Neural cell (in vitro differentiated cells): ENCODE data around the gene LRRC8C. TPM values are rescaled to one million over a fixed set of nuclear protein-coding genes. Genes with fewer than 3 reads are reported as not detected.

Source experiments
- H2AFZ ChIP-seq: fragments of 200-600, 300-800 bp; sonication (generic), shearing (Covaris generic); 2 replicates; pipeline ENCODE4 v1.6.0; 2014; ENCODE audit warnings: low read depth, mild to moderate bottlenecking, antibody characterized with exemption, low read length, moderate library complexity
- H3F3A ChIP-seq: fragments of 200-600 bp; shearing (Covaris generic); 2 replicates; pipeline ENCODE4 v1.6.1; 2016; ENCODE audit warnings: mild to moderate bottlenecking, moderate library complexity, mixed read lengths, antibody characterized with exemption, low read length; ENCODE audit not compliant: insufficient read depth, poor library complexity, severe bottlenecking
- H3K27ac ChIP-seq: fragments of 200-600, 300-800 bp; sonication (generic), shearing (Covaris generic); 2 replicates; pipeline ENCODE4 v1.5.1; 2014; ENCODE audit warnings: mild to moderate bottlenecking, low read length, moderate library complexity
- H3K27me3 ChIP-seq: fragments of 300-800, 200-600 bp; sonication (generic), shearing (Covaris generic); 2 replicates; pipeline ENCODE4 v1.6.0; 2014; ENCODE audit warnings: mild to moderate bottlenecking, low read depth, low read length, moderate library complexity; ENCODE audit not compliant: insufficient read depth
- H3K36me3 ChIP-seq: fragments of 300-800, 200-600 bp; sonication (generic), shearing (Covaris generic); 2 replicates; pipeline ENCODE4 v1.5.1; 2014; ENCODE audit warnings: mild to moderate bottlenecking, antibody characterized with exemption, low read length, moderate library complexity; ENCODE audit not compliant: insufficient read depth
- H3K4me2 ChIP-seq: fragments of 300-800, 200-600 bp; sonication (generic), shearing (Covaris generic); 2 replicates; pipeline ENCODE4 v1.6.0; 2014; ENCODE audit warnings: mild to moderate bottlenecking, low read length
- H3K4me3 ChIP-seq: fragments of 300-800, 200-600 bp; sonication (generic), shearing (Covaris generic); 2 replicates; pipeline ENCODE4 v1.5.1; 2014; ENCODE audit warnings: mild to moderate bottlenecking, low read length, moderate library complexity
- H3K79me2 ChIP-seq: fragments of 200-600 bp; shearing (Covaris generic); replicated peaks from 2 replicates; pipeline ENCODE4 v1.6.0; 2014; ENCODE audit warnings: mild to moderate bottlenecking, low read length, moderate library complexity; ENCODE audit not compliant: insufficient read depth
- H3K9ac ChIP-seq: fragments of 300-800, 200-600 bp; sonication (generic), shearing (Covaris generic); 2 replicates; pipeline ENCODE4 v1.6.1; 2016; ENCODE audit warnings: mild to moderate bottlenecking, low read length, mixed read lengths
- H3K9me2 ChIP-seq: fragments of 200-600 bp; shearing (Covaris generic); 2 replicates; pipeline ENCODE4 v1.6.1; 2016; ENCODE audit warnings: mild to moderate bottlenecking, low read length, mixed read lengths; ENCODE audit not compliant: insufficient read depth
- H3K9me3 ChIP-seq: fragments of 200-600, 300-800 bp; sonication (generic), shearing (Covaris generic); 2 replicates; pipeline ENCODE4 v1.6.1; 2016; ENCODE audit warnings: mild to moderate bottlenecking, mixed run types, low read length, moderate library complexity, mixed read lengths
- H4K20me1 ChIP-seq: fragments of 200-600 bp; shearing (Covaris generic); 2 replicates; pipeline ENCODE4 v1.6.1; 2016; ENCODE audit warnings: mild to moderate bottlenecking, mixed run types; ENCODE audit not compliant: insufficient read depth
- EP300 ChIP-seq: fragments of 450-650 bp; conservative IDR thresholded peaks from 2 replicates; pipeline ENCODE4 v1.6.1; 2014; ENCODE audit warnings: antibody characterized with exemption, mild to moderate bottlenecking, moderate library complexity; ENCODE audit not compliant: poor library complexity, severe bottlenecking
- EZH2 ChIP-seq: fragments of 200-600, 300-800 bp; shearing (Covaris generic), sonication (generic); IDR thresholded peaks from 2 replicates; pipeline ENCODE4 v1.6.1; 2014; ENCODE audit warnings: antibody characterized with exemption, low read length, borderline replicate concordance, mild to moderate bottlenecking; ENCODE audit not compliant: insufficient read depth, poor library complexity, severe bottlenecking
- MXI1 ChIP-seq: fragments of 450-650 bp; conservative IDR thresholded peaks from 2 replicates; pipeline ENCODE4 v1.6.1; 2014; ENCODE audit warnings: antibody characterized with exemption, mild to moderate bottlenecking; ENCODE audit not compliant: poor library complexity, severe bottlenecking
- POLR2AphosphoS5 ChIP-seq: IDR thresholded peaks from 2 replicates; pipeline ENCODE4 v1.6.1; 2012
- RAD21 ChIP-seq: fragments of 450-650 bp; conservative IDR thresholded peaks from 2 replicates; pipeline ENCODE4 v1.6.1; 2014; ENCODE audit warnings: antibody characterized with exemption, mild to moderate bottlenecking, moderate library complexity
- SMC3 ChIP-seq: fragments of 450-650 bp; conservative IDR thresholded peaks from 2 replicates; pipeline ENCODE4 v1.6.1; 2014; ENCODE audit warnings: antibody characterized with exemption, mild to moderate bottlenecking, moderate library complexity; ENCODE audit not compliant: poor library complexity
- TAF1 ChIP-seq: IDR thresholded peaks from 2 replicates; pipeline ENCODE4 v1.6.1; 2012; ENCODE audit warnings: low read depth
- polyA plus RNA-seq: library from polyadenylated mRNA; depleted of rRNA; stranded (reverse); fragments of >200 nt; gene quantifications from 2 replicates; pipeline ENCODE4 v1.2.3, GENCODE V29; 2014
- TF ChIP-seq, protein P1 (sequence below): IDR thresholded peaks from 2 replicates; pipeline ENCODE4 v1.6.1; 2012; ENCODE audit warnings: borderline replicate concordance
- TF ChIP-seq, protein P2 (sequence below): fragments of 450-650 bp; IDR thresholded peaks from 2 replicates; pipeline ENCODE4 v1.5.1; 2014; ENCODE audit warnings: antibody characterized with exemption, mild to moderate bottlenecking, moderate library complexity; ENCODE audit not compliant: poor library complexity, severe bottlenecking

The LRRC8C gene
- polyA plus RNA-seq, 1 donor from 2014 or later, result 0.78 TPM

DNA sequence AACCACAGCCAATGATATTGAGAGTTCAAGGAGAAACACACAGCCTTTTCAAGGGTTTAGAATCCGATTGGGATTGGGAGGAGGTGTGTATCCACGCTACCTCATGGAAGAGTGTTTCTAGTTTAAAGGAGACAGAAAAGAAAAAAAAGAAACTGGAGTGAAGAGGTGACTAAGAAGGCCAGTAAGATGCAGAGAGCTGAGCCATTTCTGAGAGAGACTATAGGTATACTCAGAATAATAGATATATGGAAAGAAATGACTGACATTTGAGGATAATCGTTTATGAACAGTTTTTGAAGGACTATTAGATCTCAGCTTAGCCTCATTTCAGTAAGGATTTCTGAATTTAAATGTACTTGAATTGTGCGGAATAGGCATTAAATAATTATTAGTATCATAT, 42.8 kb downstream of the LRRC8C start:
- Histone ChIP-seq H3K36me3 (no peaks in the 10 kb centered on the region), H4K20me1 (no peaks in the 10 kb centered on the region), H3K9ac (no peak overlapping the region), H2AFZ (no peak overlapping the region), H3K79me2 (no peaks in the 10 kb centered on the region), H3K4me2 (no peak overlapping the region), H3F3A (no peaks in the 10 kb centered on the region), H3K27me3 (no peaks in the 10 kb centered on the region), H3K4me3 (no peak overlapping the region), H3K27ac (no peak overlapping the region), H3K9me2 (no peaks in the 10 kb centered on the region), H3K9me3 (no peaks in the 10 kb centered on the region)
- TF ChIP-seq POLR2AphosphoS5 (no peak), SMC3 (no peak), EP300 (no peak), RAD21 (no peak), MXI1 (no peak), TAF1 (no peak), EZH2 (no peak)
- TF ChIP-seq, protein P1, sequence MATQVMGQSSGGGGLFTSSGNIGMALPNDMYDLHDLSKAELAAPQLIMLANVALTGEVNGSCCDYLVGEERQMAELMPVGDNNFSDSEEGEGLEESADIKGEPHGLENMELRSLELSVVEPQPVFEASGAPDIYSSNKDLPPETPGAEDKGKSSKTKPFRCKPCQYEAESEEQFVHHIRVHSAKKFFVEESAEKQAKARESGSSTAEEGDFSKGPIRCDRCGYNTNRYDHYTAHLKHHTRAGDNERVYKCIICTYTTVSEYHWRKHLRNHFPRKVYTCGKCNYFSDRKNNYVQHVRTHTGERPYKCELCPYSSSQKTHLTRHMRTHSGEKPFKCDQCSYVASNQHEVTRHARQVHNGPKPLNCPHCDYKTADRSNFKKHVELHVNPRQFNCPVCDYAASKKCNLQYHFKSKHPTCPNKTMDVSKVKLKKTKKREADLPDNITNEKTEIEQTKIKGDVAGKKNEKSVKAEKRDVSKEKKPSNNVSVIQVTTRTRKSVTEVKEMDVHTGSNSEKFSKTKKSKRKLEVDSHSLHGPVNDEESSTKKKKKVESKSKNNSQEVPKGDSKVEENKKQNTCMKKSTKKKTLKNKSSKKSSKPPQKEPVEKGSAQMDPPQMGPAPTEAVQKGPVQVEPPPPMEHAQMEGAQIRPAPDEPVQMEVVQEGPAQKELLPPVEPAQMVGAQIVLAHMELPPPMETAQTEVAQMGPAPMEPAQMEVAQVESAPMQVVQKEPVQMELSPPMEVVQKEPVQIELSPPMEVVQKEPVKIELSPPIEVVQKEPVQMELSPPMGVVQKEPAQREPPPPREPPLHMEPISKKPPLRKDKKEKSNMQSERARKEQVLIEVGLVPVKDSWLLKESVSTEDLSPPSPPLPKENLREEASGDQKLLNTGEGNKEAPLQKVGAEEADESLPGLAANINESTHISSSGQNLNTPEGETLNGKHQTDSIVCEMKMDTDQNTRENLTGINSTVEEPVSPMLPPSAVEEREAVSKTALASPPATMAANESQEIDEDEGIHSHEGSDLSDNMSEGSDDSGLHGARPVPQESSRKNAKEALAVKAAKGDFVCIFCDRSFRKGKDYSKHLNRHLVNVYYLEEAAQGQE, result no peak

- Histone ChIP-seq H3F3A (no peaks in the 10 kb centered on the region), H3K4me3 (no peak overlapping the region), H3K27me3 (no peaks in the 10 kb centered on the region), H4K20me1 (no peaks in the 10 kb centered on the region), H3K36me3 (no peaks in the 10 kb centered on the region), H3K27ac (no peak overlapping the region), H3K79me2 (no peaks in the 10 kb centered on the region), H3K9me3 (no peaks in the 10 kb centered on the region), H3K4me2 (no peak overlapping the region), H2AFZ (no peak overlapping the region), H3K9me2 (no peaks in the 10 kb centered on the region), H3K9ac (no peak overlapping the region)
- no peak for TF ChIP-seq EZH2
- no peak for TF ChIP-seq POLR2AphosphoS5
- TF ChIP-seq, protein P2, sequence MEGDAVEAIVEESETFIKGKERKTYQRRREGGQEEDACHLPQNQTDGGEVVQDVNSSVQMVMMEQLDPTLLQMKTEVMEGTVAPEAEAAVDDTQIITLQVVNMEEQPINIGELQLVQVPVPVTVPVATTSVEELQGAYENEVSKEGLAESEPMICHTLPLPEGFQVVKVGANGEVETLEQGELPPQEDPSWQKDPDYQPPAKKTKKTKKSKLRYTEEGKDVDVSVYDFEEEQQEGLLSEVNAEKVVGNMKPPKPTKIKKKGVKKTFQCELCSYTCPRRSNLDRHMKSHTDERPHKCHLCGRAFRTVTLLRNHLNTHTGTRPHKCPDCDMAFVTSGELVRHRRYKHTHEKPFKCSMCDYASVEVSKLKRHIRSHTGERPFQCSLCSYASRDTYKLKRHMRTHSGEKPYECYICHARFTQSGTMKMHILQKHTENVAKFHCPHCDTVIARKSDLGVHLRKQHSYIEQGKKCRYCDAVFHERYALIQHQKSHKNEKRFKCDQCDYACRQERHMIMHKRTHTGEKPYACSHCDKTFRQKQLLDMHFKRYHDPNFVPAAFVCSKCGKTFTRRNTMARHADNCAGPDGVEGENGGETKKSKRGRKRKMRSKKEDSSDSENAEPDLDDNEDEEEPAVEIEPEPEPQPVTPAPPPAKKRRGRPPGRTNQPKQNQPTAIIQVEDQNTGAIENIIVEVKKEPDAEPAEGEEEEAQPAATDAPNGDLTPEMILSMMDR, result no peak
- no peak for TF ChIP-seq TAF1
- no peak for TF ChIP-seq SMC3
Observed at GRCh38 chr1:89681045-89681729, 48.3 kb downstream of the LRRC8C start.
